ENCODE results near the gene RSRC1.
"Not testable (repeated sequence)": the region's sequence is repeated elsewhere in the genome, so short reads cannot be mapped to it uniquely, and the experiment has no call there.

Gene RSRC1

DNA sequence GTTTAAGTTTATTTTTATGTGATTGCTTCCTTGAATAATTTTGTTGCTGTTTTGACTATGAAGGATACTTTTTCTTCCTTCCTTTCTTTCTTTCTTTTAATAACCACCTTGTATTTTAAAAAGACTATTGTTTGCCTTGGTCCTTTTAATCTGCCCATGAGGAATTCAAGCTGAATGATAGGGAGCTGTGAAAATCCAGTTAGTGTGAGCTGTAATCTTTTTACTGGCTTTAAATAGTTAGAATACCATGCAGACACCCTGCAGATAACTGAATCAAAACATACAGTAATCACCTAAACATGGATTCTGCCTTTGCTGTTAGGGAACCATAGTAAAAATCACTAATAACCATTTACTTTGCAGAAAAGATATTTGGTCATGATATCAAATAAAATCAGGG lies 110.7 kb downstream of the RSRC1 start:
- no peak for TF ChIP-seq EZH2phosphoT487 (IDR thresholded peaks at IDR 0.05; ENCODE audit: borderline replicate concordance, low read length)
- TF ChIP-seq, protein P1, sequence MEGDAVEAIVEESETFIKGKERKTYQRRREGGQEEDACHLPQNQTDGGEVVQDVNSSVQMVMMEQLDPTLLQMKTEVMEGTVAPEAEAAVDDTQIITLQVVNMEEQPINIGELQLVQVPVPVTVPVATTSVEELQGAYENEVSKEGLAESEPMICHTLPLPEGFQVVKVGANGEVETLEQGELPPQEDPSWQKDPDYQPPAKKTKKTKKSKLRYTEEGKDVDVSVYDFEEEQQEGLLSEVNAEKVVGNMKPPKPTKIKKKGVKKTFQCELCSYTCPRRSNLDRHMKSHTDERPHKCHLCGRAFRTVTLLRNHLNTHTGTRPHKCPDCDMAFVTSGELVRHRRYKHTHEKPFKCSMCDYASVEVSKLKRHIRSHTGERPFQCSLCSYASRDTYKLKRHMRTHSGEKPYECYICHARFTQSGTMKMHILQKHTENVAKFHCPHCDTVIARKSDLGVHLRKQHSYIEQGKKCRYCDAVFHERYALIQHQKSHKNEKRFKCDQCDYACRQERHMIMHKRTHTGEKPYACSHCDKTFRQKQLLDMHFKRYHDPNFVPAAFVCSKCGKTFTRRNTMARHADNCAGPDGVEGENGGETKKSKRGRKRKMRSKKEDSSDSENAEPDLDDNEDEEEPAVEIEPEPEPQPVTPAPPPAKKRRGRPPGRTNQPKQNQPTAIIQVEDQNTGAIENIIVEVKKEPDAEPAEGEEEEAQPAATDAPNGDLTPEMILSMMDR (IDR thresholded peaks at IDR 0.05; ENCODE audit: low read depth, low read length, poor library complexity, severe bottlenecking), result no peak
- Histone ChIP-seq H3K27me3 (ENCODE audit: control insufficient read depth, low read length) (no peaks in the 10 kb centered on the region), H4K20me1 (ENCODE audit: control insufficient read depth, insufficient read depth, low read depth, low read length) (no peaks in the 10 kb centered on the region), H3K4me3 (ENCODE audit: low read length) (no peak overlapping the region), H3K36me3 (ENCODE audit: control insufficient read depth, low read length) (peaks cover 23% of the 10 kb centered on the region), H3K4me1 (ENCODE audit: control insufficient read depth, low read length) (no peaks in the 10 kb centered on the region), H3K27ac (ENCODE audit: low read depth, low read length) (no peak overlapping the region), H3K4me2 (ENCODE audit: low read length) (no peak overlapping the region), H3K79me2 (ENCODE audit: control insufficient read depth, low read length) (peaks cover 3% of the 10 kb centered on the region; the same call in 1 of the 2 replicates), H3K9me2 (replicated peaks; ENCODE audit: control insufficient read depth, low read length) (no peaks in the 10 kb centered on the region), H3K9me3 (ENCODE audit: control insufficient read depth, insufficient read depth, low read length) (no peaks in the 10 kb centered on the region), H3F3A (ENCODE audit: control insufficient read depth, insufficient read depth) (peaks cover 3% of the 10 kb centered on the region; the same call in 1 of the 2 replicates)

DNA sequence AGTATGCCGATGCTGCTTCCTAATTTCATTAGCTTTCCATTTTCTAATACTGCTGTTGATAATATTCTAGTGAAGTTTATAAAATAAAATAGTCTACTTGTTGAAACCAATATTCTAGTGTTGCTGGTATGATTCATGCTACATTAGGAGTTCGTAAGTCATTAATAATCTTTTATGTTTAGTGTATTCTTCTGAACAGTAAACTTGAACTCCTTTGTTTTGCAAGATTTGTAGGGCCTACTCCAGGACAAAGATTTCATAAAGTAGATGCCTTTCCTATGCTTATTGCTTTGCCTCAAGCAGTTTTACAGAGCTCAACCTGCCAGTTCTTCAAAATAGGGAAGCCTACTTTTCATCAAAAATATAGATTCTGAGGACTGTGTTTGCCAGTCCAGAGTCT lies 111.5 kb downstream of the RSRC1 start:
- Histone ChIP-seq H3K4me1 (ENCODE audit: control insufficient read depth, low read length) (no peaks in the 10 kb centered on the region), H3K36me3 (ENCODE audit: control insufficient read depth, low read length) (peaks cover 31% of the 10 kb centered on the region), H3K4me2 (ENCODE audit: low read length) (no peak overlapping the region), H3K4me3 (ENCODE audit: low read length) (no peak overlapping the region), H4K20me1 (ENCODE audit: control insufficient read depth, insufficient read depth, low read depth, low read length) (no peaks in the 10 kb centered on the region), H3F3A (ENCODE audit: control insufficient read depth, insufficient read depth) (peaks cover 3% of the 10 kb centered on the region; the same call in 1 of the 2 replicates), H3K9me2 (replicated peaks; ENCODE audit: control insufficient read depth, low read length) (no peaks in the 10 kb centered on the region), H3K9me3 (ENCODE audit: control insufficient read depth, insufficient read depth, low read length) (no peaks in the 10 kb centered on the region), H3K79me2 (ENCODE audit: control insufficient read depth, low read length) (no peaks in the 10 kb centered on the region), H3K27ac (ENCODE audit: low read depth, low read length) (no peak overlapping the region), H3K27me3 (ENCODE audit: control insufficient read depth, low read length) (no peaks in the 10 kb centered on the region)
- TF ChIP-seq, protein P1 (IDR thresholded peaks at IDR 0.05; ENCODE audit: low read depth, low read length, poor library complexity, severe bottlenecking), result no peak
- no peak for TF ChIP-seq EZH2phosphoT487 (IDR thresholded peaks at IDR 0.05; ENCODE audit: borderline replicate concordance, low read length)

DNA sequence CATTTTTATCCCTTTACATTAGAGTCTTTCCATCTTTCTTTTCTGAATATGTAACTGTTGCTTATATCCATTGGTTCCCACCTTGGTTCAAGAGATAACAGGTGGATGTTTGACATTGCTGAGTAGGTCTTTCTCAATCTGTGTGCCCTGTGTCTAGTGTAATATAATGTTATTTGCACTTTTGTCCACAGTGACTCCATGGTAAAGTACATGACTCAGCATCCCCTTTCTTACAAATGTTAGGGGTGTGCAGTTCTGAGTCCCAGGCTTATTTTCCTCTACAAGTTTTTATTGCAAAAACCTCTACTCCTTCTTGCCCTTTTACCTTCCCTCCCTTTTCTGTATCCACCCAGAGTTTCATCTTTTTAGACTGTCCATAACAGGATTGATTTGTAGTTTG lies 116.5 kb downstream of the RSRC1 start:
- H3K27me3 ChIP-seq (ENCODE audit: control insufficient read depth, low read length), result no peaks in the 10 kb centered on the region
- no peak overlapping the region for H3K4me2 ChIP-seq (ENCODE audit: low read length)
- H3K79me2 ChIP-seq (ENCODE audit: control insufficient read depth, low read length), result no peaks in the 10 kb centered on the region
- no peaks in the 10 kb centered on the region for H4K20me1 ChIP-seq (ENCODE audit: control insufficient read depth, insufficient read depth, low read depth, low read length)
- no peak overlapping the region for H3K4me3 ChIP-seq (ENCODE audit: low read length)
- no peaks in the 10 kb centered on the region for H3K9me3 ChIP-seq (ENCODE audit: control insufficient read depth, insufficient read depth, low read length)
- no peak overlapping the region for H3K27ac ChIP-seq (ENCODE audit: low read depth, low read length)
- H3F3A ChIP-seq (ENCODE audit: control insufficient read depth, insufficient read depth), result peaks cover 10% of the 10 kb centered on the region; the same call in 1 of the 2 replicates
- no peaks in the 10 kb centered on the region for H3K9me2 ChIP-seq (replicated peaks; ENCODE audit: control insufficient read depth, low read length)
- H3K36me3 ChIP-seq (ENCODE audit: control insufficient read depth, low read length), result peaks cover 24% of the 10 kb centered on the region
- H3K4me1 ChIP-seq (ENCODE audit: control insufficient read depth, low read length), result no peaks in the 10 kb centered on the region
- no peak for TF ChIP-seq EZH2phosphoT487 (IDR thresholded peaks at IDR 0.05; ENCODE audit: borderline replicate concordance, low read length)
- TF ChIP-seq, protein P1 (IDR thresholded peaks at IDR 0.05; ENCODE audit: low read depth, low read length, poor library complexity, severe bottlenecking), result no peak

DNA sequence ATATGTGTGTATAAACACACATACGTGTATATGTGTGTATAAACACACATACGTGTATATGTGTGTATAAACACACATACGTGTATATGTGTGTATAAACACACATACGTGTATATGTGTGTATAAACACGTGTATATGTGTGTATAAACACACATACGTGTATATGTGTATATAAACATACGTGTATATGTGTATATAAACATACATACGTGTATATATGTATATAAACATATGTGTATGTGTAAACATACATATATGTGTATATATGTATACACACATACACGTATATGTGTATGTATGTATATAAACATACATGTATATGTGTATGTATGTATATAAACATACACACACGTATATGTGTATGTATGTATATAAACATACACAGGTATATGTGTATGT lies 119.1 kb downstream of the RSRC1 start:
- not testable (repeated sequence) for H3K79me2 ChIP-seq (ENCODE audit: control insufficient read depth, low read length); H3K9me2 ChIP-seq (replicated peaks; ENCODE audit: control insufficient read depth, low read length); H3F3A ChIP-seq (ENCODE audit: control insufficient read depth, insufficient read depth); H3K9me3 ChIP-seq (ENCODE audit: control insufficient read depth, insufficient read depth, low read length); H3K4me3 ChIP-seq (ENCODE audit: low read length); H3K27ac ChIP-seq (ENCODE audit: low read depth, low read length); H3K4me2 ChIP-seq (ENCODE audit: low read length); H3K4me1 ChIP-seq (ENCODE audit: control insufficient read depth, low read length); H4K20me1 ChIP-seq (ENCODE audit: control insufficient read depth, insufficient read depth, low read depth, low read length); H3K27me3 ChIP-seq (ENCODE audit: control insufficient read depth, low read length)
- H3K36me3 ChIP-seq (ENCODE audit: control insufficient read depth, low read length), result peaks cover 24% of the 10 kb centered on the region

All from DOHH2 (cell line).